C4-2B (cell line): Measurements from ENCODE around the gene LRRC59.

Experiments used
- H3K27ac ChIP-seq: fragments of 450-650 bp; 2 replicates; pipeline ENCODE4 v1.5.1; 2017
- CTCF ChIP-seq: fragments of 450-650 bp; conservative IDR thresholded peaks from 2 replicates; pipeline ENCODE4 v1.5.1; 2017; ENCODE audit warnings: mild to moderate bottlenecking
- ZFX ChIP-seq: fragments of 450-650 bp; IDR thresholded peaks from 2 replicates; pipeline ENCODE4 v1.6.1; 2017

Gene LRRC59

GRCh38 chr17:50362661-50363060 is 34.7 kb downstream of the LRRC59 start:
- TF ChIP-seq ZFX (no peak), CTCF (no peak)
- no peak overlapping the region for H3K27ac ChIP-seq

- TF ChIP-seq ZFX: no peak
- TF ChIP-seq CTCF: peak; percentile 93
- H3K27ac ChIP-seq: no peak overlapping the region
Measured at GRCh38 chr17:50361561-50362480, 35.5 kb downstream of the LRRC59 start.

GRCh38 chr17:50360486-50361115 is 36.7 kb downstream of the LRRC59 start:
- TF ChIP-seq CTCF (no peak), ZFX (no peak)
- H3K27ac ChIP-seq: no peak overlapping the region

- TF ChIP-seq ZFX (no peak), CTCF (no peak)
- no peak overlapping the region for H3K27ac ChIP-seq
Measured at GRCh38 chr17:50359998-50360461, 37.3 kb downstream of the LRRC59 start.

- TF ChIP-seq ZFX: no peak
- TF ChIP-seq CTCF: no peak
- H3K27ac ChIP-seq: no peak overlapping the region
Measured at GRCh38 chr17:50359005-50359699, 38.2 kb downstream of the LRRC59 start.

- no peak overlapping the region for H3K27ac ChIP-seq
- TF ChIP-seq ZFX: no peak
- TF ChIP-seq CTCF: no peak
Measured at GRCh38 chr17:50358177-50358576, 39.1 kb downstream of the LRRC59 start.
